ENCODE results near the gene TIRAP.
"Not testable (repeated sequence)": the region's sequence is repeated elsewhere in the genome, so short reads cannot be mapped to it uniquely, and the experiment has no call there.

Gene TIRAP

DNA sequence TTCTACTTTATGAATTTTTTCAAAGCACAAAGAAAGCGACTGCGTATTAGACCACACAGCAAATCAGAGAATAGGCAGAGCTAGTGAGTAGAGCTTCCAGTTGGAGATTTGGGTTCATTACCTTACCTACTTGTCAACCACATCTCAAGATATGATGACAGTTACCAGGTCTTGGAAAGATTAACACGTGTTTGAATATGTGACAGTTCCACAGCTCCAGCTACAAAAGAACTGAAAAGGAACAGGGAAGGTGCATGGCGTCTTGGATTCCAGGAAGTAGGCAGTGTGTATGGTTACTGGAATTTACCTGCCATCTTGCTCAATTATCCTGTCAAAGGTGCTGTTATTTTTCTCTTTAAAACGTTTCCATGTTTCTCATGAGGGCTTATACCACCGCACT is 5.3 kb downstream of the TIRAP start:
- no peak for DNase-seq (ENCODE audit: low read depth)

DNA sequence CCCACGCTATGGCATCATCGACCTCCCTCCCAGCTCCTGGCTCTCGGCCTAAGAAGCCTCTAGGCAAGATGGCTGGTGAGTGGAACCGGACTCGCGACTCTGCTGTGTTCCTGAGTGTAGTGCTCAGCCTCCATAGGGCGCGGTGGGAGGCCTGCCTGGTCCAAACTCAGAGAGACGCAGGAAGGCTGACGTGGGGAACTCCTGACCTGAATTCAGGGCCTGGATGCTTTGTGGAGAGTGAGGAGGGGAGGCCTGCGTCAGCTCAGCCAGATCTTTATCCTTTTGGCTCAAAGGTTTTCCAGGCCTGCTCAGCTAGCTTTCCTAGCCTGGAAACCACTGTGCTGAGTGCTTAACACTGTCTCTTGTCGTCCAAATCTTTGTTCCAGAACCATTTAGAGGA is 8.0 kb downstream of the TIRAP start:
- DNase-seq (ENCODE audit: low read depth): no peak

GRCh38 chr11:126293726-126294125 is 10.8 kb downstream of the TIRAP start:
- DNase-seq (ENCODE audit: low read depth): no peak

- DNase-seq (ENCODE audit: low read depth): no peak
Observed at GRCh38 chr11:126297004-126297403, 14.1 kb downstream of the TIRAP start.

DNA sequence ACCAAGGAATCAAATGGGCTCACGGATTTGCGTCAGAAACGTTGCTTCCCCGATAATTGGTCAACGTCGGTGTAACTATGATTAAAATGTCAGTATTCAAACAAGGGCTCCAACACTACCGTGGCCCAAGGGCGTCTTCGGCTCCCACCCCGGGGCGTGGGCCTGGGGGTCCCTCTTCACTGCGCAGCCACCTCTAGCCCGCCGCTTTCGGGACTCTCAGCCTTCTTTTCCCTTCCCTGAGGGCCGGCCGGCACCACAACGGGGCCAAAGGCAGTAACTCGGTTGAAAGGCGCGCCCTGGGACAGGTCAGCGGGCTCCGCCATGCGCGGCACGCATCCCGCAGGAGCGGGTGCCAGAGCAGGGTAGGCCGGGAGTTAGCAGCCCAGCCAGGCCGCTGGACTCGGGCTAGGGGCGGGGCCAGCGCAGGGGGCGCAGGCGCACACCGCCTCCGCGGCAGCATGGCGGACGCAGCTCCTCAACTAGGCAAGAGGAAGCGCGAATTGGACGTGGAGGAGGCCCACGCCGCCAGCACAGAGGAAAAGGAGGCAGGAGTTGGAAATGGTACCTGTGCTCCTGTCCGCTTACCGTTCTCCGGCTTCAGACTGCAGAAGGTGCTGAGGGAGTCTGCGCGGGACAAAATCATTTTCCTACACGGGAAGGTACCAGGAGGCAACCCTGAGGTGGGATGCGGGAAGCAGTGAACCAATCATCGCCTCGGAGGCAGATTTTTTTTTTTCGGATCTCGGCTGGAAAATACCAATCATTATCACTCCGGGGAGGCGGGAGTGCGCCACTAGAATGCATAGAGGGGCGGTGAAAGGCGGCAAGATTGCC is 20.9 kb downstream of the TIRAP start, which contains the start of gene DCPS:
Gene DCPS, plus strand, starts transcription at position 438 of the 834 bp plus-strand sequence. Its CDS starts 21 bp downstream, at position 459.
- peak; percentile 86 for DNase-seq (ENCODE audit: low read depth)

GRCh38 chr11:126304457-126305075 is 21.7 kb downstream of the TIRAP start:
- no peak for DNase-seq (ENCODE audit: low read depth)

DNA sequence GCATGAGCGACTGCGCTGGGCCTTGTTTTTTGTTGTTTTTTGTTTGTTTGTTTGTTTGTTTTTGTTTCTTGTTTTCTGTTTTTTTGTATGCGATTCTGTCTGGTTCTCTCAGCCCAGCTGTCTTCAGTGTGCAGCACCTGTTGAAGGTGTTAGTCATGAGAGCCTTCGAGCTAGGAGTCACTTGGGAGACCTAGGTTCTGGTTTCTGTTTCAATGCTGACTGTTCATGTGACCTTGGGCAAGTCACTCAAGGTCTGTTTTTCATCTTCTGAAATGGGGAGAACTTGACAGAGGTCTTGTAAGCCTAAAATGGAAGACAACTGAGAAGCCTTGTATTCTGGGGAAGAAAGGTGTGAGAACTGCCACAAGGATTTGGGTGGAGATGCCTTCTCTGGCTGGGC is 22.8 kb downstream of the TIRAP start:
- DNase-seq (ENCODE audit: low read depth): no peak

- DNase-seq (ENCODE audit: low read depth): peak; percentile 51
Observed at GRCh38 chr11:126307706-126308105, 24.8 kb downstream of the TIRAP start.

- DNase-seq (ENCODE audit: low read depth): no peak
Observed at GRCh38 chr11:126308271-126308671, 25.4 kb downstream of the TIRAP start.

- DNase-seq (ENCODE audit: low read depth): not testable (repeated sequence)
Observed at GRCh38 chr11:126308771-126309170, 25.9 kb downstream of the TIRAP start.

DNA sequence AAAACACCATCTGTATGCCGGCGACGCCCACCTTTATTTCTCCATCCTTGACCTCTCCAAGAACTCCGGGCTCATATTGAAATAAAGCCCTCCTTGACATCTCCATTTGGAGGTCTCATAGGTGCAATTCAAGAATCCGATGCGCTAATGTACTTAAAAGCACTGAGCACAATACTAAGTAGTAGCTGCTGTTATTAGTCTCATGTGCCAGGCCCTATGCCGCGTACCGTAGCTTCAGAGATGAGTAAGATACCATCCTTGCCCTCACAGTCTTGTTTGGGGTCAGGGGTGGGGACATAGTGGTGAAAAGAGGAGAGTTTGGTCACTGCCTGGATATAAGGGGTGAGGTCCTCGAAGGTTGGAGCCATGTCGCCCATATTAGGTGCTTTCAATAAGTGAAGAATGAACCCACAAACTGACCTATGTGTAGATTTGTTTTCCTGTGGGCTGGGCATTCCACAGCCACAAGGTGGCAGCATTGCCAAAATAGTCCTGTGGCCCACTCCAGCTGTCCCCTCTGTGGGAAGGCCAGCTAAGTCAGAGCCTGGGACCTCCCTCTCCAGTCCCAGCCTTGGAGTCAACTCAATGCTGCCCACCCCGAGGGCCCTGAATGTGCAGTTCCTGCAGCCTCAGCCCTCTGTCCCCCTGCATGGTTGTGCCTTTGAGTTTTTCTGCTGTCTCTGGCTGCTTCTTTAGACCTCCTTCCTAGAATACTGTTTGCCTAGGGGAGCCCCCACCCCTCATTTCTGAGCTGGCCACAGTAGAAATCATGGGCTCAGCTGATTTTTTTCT is 27.5 kb downstream of the TIRAP start:
- DNase-seq (ENCODE audit: low read depth): peak; percentile 59

DNA sequence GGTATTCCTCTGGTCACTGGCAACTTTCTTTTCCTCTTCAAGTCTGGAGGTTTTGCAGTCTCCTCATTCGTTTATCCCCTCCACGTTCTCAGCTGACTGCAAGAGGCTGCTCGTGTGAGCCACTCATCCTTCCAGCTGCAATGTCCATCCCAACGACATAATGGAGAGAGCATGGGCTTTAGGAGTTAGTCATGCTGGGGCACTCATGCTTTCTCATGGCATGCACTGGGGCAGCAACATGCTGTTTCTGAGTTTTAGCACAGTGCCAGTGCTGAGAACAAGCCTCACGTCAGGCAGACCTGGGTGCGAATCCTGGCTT is 28.1 kb downstream of the TIRAP start:
- peak; percentile 23 for DNase-seq (ENCODE audit: low read depth)

DNA sequence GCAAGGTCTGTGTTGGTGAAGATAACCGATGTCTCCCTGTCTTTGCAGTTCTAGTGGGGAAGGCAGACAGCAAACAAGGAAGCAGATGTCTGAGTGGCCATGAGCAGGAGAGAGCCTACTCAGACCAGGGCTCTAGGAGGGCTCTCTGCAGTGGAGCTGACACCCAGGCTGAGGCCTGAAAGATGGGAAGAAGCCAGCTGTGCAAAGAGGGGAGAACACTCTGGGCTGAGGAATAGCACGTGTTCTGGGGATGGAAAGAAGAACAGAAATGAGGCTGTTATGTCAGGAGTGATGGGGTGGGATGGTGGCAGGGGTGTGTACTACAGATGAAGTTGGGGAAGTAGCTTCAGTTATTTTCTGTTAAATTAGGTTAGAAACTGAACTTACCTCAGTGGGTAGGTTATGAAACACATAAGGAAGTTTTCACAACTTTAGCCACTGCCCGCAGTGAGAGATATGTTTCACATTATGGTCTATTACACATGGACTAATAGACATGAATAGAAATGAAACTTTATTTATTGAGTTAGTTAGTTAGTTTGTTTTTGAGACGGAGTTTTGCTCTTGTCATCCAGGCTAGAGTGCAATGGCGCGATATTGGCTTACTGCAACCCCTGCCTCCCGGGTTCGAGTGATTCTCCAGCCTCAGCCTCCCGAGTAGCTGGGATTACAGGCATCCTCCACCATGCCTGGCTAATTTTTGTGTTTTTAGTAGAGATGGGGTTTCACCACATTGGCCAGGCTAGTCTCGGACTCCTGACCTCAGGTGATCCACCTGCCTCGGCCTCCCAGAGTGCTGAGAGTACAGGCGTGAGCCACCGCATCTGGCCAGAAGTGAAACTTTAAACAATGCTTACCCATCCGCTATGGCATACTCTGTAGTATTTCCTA is 28.8 kb downstream of the TIRAP start:
- peak; percentile 46 for DNase-seq (ENCODE audit: low read depth)

DNA sequence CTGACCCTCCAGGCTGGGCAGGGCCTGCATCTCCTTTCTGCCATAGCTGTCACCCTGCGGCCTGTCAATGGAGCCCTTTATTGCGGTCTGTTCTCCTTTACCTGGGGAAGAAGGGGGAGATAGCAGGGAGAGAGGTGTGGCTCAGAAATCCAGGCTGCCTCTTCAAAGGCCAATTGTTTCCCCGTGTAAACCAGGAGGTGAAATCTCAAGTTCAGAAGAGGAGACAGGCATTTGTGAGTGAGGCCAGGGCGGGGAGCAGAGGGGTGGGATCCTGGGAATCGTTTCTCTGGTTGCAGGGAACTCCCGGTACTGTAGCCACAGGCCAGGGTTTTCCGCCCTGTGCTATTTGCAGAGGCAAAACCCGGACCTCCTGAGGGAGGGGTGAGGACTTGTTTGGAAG is 30.1 kb downstream of the TIRAP start:
- DNase-seq (ENCODE audit: low read depth): no peak

DNA sequence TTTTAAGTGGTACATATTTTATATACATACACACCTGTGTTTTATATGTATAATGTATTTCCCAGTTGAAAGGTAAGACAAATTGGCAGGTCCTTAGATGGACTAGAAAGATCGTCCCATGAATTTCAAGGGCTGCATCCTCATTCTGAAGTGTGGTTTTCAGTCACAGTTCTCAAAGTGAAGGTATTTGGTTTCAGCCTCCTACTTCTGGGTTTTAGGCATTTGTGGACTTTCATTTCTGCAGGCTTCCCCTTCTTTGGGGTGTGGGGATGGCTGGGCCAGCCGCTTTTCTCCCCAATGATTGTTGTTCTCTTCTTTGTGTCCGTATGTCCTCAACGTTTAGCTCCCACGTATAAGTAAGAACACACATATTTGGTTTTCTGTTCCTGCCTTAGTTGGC is 30.9 kb downstream of the TIRAP start:
- DNase-seq (ENCODE audit: low read depth): no peak

DNA sequence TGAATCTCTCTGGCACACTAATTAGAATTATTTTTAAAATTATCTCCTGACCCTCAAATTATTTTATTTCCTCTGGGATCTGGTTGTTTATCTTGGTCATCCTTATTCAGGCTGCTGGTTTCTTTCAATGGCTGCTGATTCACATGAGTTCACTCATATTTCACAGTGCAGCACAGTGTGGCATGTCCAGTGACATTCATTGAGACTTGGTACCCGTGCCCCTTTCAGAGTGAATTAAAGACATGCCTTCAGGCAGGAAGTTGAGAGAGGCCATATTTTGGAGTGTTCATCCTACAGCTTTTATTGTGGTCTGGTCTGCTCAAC is 34.5 kb downstream of the TIRAP start:
- no peak for DNase-seq (ENCODE audit: low read depth)

DNA sequence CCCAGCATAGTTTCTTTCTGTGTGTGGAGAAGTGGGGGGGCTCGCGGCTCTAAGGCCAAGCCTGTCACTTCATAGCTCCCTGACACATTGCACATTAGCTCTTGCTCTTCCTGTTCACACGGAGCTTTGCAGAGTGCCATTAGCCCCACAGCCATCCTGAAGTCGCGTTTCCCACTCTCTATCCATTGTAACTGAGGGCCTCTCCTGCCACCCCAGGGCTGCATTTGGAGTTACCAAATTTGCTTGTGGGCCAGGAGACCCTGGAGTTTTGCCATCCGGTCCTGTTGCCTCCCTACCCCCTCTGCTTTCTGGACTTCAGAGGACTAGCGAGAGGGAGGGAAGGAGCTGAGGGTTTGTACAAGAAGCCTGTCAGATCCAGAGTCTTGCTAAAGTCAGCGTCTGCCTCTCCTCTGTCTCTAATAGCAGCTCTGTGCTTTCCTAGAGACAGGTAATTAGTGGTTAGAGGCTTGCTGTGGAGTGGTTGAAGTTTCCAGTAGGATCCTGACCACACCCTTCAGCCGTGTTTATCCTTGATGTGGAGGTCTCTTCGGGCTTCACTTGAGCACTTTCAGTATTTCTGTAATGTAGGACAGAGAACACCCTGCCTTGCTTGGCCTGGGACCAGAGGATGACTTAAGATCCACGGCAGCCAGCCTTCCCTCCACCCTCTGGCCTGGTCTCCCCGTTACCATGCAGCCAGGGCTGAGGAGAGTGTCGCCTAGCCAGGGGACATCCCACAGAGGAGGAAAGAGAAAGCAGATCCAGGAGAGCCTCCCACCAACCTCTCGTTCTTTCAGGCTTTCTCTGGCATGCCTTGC is 35.1 kb downstream of the TIRAP start:
- peak; percentile 76 for DNase-seq (ENCODE audit: low read depth)

GRCh38 chr11:126318574-126319373 is 35.9 kb downstream of the TIRAP start:
- peak; percentile 96 for DNase-seq (ENCODE audit: low read depth)

GRCh38 chr11:126319374-126319740 is 36.5 kb downstream of the TIRAP start:
- DNase-seq (ENCODE audit: low read depth): no peak

GRCh38 chr11:126322996-126323395 is 40.1 kb downstream of the TIRAP start:
- no peak for DNase-seq (ENCODE audit: low read depth)

Data from amniotic epithelial cell (primary cell).